ENCODE results near the gene DGKH. TPM values are rescaled to one million over a fixed set of nuclear protein-coding genes. Genes with fewer than 3 reads are reported as not detected.

The DGKH gene
- total and polyA plus RNA-seq, 2 of the 13 experiments (the other 11 are each of a cell fraction or from before 2014, with no cell fraction given): 0.01 to 0.13 TPM

DNA sequence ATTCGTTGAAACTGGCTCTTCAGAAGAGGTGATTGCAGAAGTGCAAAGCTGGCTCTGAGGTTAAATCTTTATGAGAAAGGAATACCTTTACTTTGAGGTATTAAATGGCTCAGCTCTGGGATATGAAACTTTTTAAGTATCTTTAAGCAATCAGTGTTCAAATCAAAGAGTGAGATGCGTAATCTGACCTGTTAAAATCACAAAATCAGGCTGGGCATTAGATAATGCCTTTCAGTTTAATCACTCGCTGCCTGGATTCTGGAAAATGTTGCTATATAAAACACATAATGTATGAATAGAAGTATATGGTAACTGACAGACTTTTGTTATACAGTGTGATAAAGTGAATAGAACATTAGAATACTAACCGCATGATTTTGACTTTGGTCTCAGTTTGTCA lies 2.0 kb upstream of the DGKH start (continued):
- TF ChIP-seq PRMT3 (CRISPR knock-in tag; IDR thresholded peaks at IDR 0.05; ENCODE audit: borderline replicate concordance, low read depth) (no peak), RELA (CRISPR knock-in tag; IDR thresholded peaks at IDR 0.05) (no peak), HDAC2 (CRISPR knock-in tag; IDR thresholded peaks at IDR 0.05) (no peak), ZBTB14 (CRISPR knock-in tag; IDR thresholded peaks at IDR 0.05) (no peak), BCL3 (CRISPR knock-in tag; IDR thresholded peaks at IDR 0.05) (no peak), ZNF557 (CRISPR knock-in tag; IDR thresholded peaks at IDR 0.05) (no peak), ZNF598 (CRISPR knock-in tag; IDR thresholded peaks at IDR 0.05; ENCODE audit: borderline replicate concordance) (no peak), ZFP36L1 (CRISPR knock-in tag; IDR thresholded peaks at IDR 0.05) (no peak), NAIF1 (CRISPR knock-in tag; IDR thresholded peaks at IDR 0.05; ENCODE audit: borderline replicate concordance) (no peak), ELF4 (CRISPR knock-in tag; IDR thresholded peaks at IDR 0.05; ENCODE audit: borderline replicate concordance) (no peak)
- TF ChIP-seq, protein P1, sequence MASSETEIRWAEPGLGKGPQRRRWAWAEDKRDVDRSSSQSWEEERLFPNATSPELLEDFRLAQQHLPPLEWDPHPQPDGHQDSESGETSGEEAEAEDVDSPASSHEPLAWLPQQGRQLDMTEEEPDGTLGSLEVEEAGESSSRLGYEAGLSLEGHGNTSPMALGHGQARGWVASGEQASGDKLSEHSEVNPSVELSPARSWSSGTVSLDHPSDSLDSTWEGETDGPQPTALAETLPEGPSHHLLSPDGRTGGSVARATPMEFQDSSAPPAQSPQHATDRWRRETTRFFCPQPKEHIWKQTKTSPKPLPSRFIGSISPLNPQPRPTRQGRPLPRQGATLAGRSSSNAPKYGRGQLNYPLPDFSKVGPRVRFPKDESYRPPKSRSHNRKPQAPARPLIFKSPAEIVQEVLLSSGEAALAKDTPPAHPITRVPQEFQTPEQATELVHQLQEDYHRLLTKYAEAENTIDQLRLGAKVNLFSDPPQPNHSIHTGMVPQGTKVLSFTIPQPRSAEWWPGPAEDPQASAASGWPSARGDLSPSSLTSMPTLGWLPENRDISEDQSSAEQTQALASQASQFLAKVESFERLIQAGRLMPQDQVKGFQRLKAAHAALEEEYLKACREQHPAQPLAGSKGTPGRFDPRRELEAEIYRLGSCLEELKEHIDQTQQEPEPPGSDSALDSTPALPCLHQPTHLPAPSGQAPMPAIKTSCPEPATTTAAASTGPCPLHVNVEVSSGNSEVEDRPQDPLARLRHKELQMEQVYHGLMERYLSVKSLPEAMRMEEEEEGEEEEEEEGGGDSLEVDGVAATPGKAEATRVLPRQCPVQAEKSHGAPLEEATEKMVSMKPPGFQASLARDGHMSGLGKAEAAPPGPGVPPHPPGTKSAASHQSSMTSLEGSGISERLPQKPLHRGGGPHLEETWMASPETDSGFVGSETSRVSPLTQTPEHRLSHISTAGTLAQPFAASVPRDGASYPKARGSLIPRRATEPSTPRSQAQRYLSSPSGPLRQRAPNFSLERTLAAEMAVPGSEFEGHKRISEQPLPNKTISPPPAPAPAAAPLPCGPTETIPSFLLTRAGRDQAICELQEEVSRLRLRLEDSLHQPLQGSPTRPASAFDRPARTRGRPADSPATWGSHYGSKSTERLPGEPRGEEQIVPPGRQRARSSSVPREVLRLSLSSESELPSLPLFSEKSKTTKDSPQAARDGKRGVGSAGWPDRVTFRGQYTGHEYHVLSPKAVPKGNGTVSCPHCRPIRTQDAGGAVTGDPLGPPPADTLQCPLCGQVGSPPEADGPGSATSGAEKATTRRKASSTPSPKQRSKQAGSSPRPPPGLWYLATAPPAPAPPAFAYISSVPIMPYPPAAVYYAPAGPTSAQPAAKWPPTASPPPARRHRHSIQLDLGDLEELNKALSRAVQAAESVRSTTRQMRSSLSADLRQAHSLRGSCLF (CRISPR knock-in tag; IDR thresholded peaks at IDR 0.05; ENCODE audit: borderline replicate concordance): no peak
